Stimulated activated CD8-positive, alpha-beta memory T cell treated with anti-CD3 and anti-CD28 coated beads, Interleukin-2, amount 100 ng/mL, for 1 hour (primary cell): Measurements from ENCODE around the gene PLD4.

ENCODE experiments used
- DNase-seq, 2 donors: peaks; one replicate each; pipeline ENCODE4 v3.0.0-alpha.2; 2020; ENCODE audit warnings: low read depth in 2 of 2

The PLD4 gene

GRCh38 chr14:104974146-104974541, 49.5 kb downstream of the PLD4 start:
- DNase-seq = no peak

- no peak for DNase-seq
Measured at GRCh38 chr14:104974665-104975390, 50.1 kb downstream of the PLD4 start.

GRCh38 chr14:104975481-104976197, 51.0 kb downstream of the PLD4 start:
- DNase-seq = no peak

GRCh38 chr14:104976198-104977007, 51.7 kb downstream of the PLD4 start:
- peak; percentile 73 to 77 for DNase-seq

- no peak for DNase-seq
Measured at GRCh38 chr14:104977008-104977680, 52.5 kb downstream of the PLD4 start.

- no peak for DNase-seq
Measured at GRCh38 chr14:104977681-104978653, 53.3 kb downstream of the PLD4 start, which contains the start of gene AHNAK2. TSS of gene AHNAK2 (minus strand) at chr14:104978374. CDS start at chr14:104978237, 137 bp downstream.

GRCh38 chr14:104978746-104979691, 54.3 kb downstream of the PLD4 start:
- DNase-seq = no peak

GRCh38 chr14:104979758-104980610, 55.3 kb downstream of the PLD4 start:
- DNase-seq = no peak

GRCh38 chr14:104980611-104981531, 56.2 kb downstream of the PLD4 start:
- DNase-seq = no peak

- no peak for DNase-seq
Measured at GRCh38 chr14:104981699-104982541, 57.2 kb downstream of the PLD4 start.

- no peak for DNase-seq
Measured at GRCh38 chr14:104982548-104983230, 58.0 kb downstream of the PLD4 start.
